ENCODE data around the gene LITAF. TPM values are rescaled to one million over a fixed set of nuclear protein-coding genes. Genes with fewer than 3 reads are reported as not detected.

Gene LITAF
- total and polyA plus RNA-seq, 7 donors, result 5.0 to 60.2 (median 20.7) TPM

DNA sequence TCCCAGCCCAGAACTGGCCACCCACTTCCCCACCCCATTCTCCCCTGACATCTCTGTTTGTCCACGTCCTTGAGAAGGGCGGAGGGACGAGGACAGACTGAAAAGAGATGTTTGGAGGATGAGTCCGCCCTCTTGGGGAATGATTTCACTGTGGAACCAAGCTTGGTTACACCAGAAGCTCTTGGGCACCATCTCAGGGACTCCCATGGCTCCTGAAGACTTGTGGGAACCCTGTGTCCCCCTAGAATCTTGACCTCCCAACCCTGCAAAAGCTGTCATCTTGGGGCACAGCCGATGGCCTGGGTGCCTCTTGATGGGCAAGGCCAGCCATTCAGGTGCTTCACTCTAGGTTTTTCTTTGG, 25.9 kb upstream of the LITAF start:
- no peak overlapping the region for H3K27ac ChIP-seq
- H3K27me3 ChIP-seq (ENCODE audit: insufficient read depth in 3 of 3, low read length in 2 of 3), result peaks cover 0 to 2% (median 0%) of the 10 kb centered on the region in 3 donors
- ATAC-seq (no peak), DNase-seq (no peak)
- TF ChIP-seq, protein P1, sequence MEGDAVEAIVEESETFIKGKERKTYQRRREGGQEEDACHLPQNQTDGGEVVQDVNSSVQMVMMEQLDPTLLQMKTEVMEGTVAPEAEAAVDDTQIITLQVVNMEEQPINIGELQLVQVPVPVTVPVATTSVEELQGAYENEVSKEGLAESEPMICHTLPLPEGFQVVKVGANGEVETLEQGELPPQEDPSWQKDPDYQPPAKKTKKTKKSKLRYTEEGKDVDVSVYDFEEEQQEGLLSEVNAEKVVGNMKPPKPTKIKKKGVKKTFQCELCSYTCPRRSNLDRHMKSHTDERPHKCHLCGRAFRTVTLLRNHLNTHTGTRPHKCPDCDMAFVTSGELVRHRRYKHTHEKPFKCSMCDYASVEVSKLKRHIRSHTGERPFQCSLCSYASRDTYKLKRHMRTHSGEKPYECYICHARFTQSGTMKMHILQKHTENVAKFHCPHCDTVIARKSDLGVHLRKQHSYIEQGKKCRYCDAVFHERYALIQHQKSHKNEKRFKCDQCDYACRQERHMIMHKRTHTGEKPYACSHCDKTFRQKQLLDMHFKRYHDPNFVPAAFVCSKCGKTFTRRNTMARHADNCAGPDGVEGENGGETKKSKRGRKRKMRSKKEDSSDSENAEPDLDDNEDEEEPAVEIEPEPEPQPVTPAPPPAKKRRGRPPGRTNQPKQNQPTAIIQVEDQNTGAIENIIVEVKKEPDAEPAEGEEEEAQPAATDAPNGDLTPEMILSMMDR (IDR thresholded peaks at IDR 0.05), result no peak
- H3K4me3 ChIP-seq, result no peak overlapping the region
- 72 to 82% (median 74%) methylated on average over 5 of the region's 5 CpGs for WGBS, 3 donors
- H3K9me3 ChIP-seq, result no peaks in the 10 kb centered on the region
- peaks cover 5% of the 10 kb centered on the region for H3K4me1 ChIP-seq
- intact Hi-C loops (cut with DNase I), result no loop called here
- no peaks in the 10 kb centered on the region for H3K36me3 ChIP-seq (ENCODE audit: insufficient read depth in 1 of 2, low read depth in 1 of 2)

DNA sequence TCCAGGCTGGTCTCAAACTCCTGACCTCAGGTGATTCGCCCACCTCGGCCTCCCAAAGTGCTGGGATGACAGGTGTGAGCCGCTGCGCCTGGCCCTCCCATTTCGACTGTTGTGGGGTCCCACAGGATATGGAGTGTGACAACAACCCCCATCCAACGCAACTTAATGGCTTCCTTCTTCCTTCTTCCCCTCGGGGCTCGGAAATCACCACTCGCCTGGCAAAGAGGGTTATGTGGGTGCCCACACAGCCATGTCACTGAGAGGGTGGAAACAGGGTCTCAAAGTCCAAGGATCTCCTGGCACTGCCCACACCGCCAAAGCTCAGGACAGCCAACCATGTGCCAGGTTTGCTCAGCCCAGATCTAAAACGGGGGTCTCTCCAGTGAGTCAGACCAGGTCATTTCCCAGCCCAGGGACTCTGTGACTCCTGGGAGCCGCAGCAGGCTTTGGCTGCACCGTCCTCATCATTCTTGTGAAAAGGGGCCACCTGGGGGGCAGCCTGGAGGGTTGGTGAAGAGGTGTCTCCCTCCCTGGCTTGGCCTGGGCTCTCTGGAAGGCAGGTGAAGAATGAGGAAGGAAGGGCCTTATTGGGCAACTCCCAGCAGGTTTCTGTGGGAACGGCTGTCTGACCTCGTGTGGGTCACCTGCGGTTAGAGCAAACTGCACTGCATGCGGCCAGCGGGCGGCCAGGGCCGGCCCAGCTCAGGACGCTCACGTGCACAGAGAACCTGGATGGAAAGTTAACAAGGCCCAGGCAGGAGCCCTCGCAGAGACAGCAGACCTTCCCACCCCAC, 25.3 kb upstream of the LITAF start:
- no peaks in the 10 kb centered on the region for H3K36me3 ChIP-seq (ENCODE audit: insufficient read depth in 1 of 2, low read depth in 1 of 2)
- TF ChIP-seq, protein P1 (IDR thresholded peaks at IDR 0.05), result no peak
- peaks cover 5% of the 10 kb centered on the region for H3K4me1 ChIP-seq
- H3K27ac ChIP-seq, result no peak overlapping the region
- DNase-seq (no peak), ATAC-seq (peak in 2 of 4 donors; percentile 26 to 73)
- intact Hi-C loops (cut with DNase I), result no loop called here
- no peak overlapping the region for H3K4me3 ChIP-seq
- 72 to 78% (median 78%) methylated on average over 23 of the region's 23 CpGs for WGBS, 3 donors
- H3K27me3 ChIP-seq (ENCODE audit: insufficient read depth in 3 of 3, low read length in 2 of 3), result peaks cover 0 to 2% (median 0%) of the 10 kb centered on the region in 3 donors
- H3K9me3 ChIP-seq, result no peaks in the 10 kb centered on the region

DNA sequence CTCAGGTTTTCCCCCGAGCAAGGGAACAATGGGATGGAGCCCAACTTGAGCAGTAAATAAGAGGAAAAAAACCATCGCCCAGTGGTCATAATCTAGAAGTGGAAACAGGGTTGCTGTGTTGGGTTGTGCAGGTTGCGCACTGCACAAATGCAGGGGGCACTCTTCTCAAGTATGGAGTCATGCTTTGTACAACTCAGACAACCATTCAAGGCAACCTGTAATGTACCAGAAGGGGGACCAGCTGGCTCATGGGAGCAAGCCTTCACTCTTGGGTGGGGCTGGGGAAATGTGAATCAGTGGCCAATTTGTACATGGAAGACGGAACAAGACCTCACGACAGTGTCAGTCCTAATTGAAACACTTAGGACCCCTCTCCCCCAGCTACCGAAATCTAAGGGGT, 23.9 kb upstream of the LITAF start:
- DNase-seq (no peak), ATAC-seq (no peak)
- no peak overlapping the region for H3K27ac ChIP-seq
- H3K9me3 ChIP-seq, result no peaks in the 10 kb centered on the region
- intact Hi-C loops (cut with DNase I), result no loop called here
- H3K4me3 ChIP-seq, result no peak overlapping the region
- H3K4me1 ChIP-seq, result peaks cover 5% of the 10 kb centered on the region
- TF ChIP-seq, protein P1 (IDR thresholded peaks at IDR 0.05), result no peak
- peaks cover 0 to 2% (median 0%) of the 10 kb centered on the region in 3 donors for H3K27me3 ChIP-seq (ENCODE audit: insufficient read depth in 3 of 3, low read length in 2 of 3)
- WGBS, 3 donors, result 64 to 75% (median 70%) methylated on average over 6 of the region's 6 CpGs
- H3K36me3 ChIP-seq (ENCODE audit: insufficient read depth in 1 of 2, low read depth in 1 of 2), result no peaks in the 10 kb centered on the region

DNA sequence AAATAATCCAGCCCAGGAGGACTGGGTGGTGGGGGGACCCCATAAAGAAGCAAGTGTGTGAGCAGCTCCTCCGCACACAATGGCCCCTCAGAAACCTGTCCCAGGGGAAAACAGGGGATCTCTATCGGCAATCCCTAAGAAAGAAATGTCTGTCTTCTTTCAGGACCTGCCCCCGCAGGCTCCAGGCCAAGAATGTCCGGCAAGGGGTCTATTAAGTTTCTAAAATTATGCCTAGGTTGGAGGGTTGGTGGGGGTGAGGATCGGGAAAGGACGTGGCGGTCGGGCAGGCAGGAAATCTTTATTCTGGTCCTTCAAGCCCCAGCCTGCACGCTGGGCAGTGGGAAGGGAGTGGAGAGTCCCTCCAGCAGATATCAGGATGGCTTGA, 23.4 kb upstream of the LITAF start:
- Histone ChIP-seq H3K27me3 (ENCODE audit: insufficient read depth in 3 of 3, low read length in 2 of 3) (peaks cover 0 to 2% (median 0%) of the 10 kb centered on the region in 3 donors), H3K4me1 (peaks cover 5% of the 10 kb centered on the region), H3K27ac (no peak overlapping the region), H3K4me3 (no peak overlapping the region), H3K36me3 (ENCODE audit: insufficient read depth in 1 of 2, low read depth in 1 of 2) (no peaks in the 10 kb centered on the region), H3K9me3 (no peaks in the 10 kb centered on the region)
- no peak for DNase-seq
- TF ChIP-seq, protein P1 (IDR thresholded peaks at IDR 0.05), result no peak
- WGBS, 3 donors, result 39 to 47% (median 43%) methylated on average over 9 of the region's 9 CpGs
- intact Hi-C loops (cut with DNase I), result no loop called here
- ATAC-seq, result no peak

All from psoas muscle (tissue), 8 donors.